Measurements from ENCODE around the gene IL25. TPM values are rescaled to one million over a fixed set of nuclear protein-coding genes. Genes with fewer than 3 reads are reported as not detected.
"Not testable (repeated sequence)": the region's sequence is repeated elsewhere in the genome, so short reads cannot be mapped to it uniquely, and the experiment has no call there.

Gene IL25
- total RNA-seq, 8 experiments from 2014 or later: 0.14 to 0.66 (median 0.44) TPM; not detected in 4

DNA sequence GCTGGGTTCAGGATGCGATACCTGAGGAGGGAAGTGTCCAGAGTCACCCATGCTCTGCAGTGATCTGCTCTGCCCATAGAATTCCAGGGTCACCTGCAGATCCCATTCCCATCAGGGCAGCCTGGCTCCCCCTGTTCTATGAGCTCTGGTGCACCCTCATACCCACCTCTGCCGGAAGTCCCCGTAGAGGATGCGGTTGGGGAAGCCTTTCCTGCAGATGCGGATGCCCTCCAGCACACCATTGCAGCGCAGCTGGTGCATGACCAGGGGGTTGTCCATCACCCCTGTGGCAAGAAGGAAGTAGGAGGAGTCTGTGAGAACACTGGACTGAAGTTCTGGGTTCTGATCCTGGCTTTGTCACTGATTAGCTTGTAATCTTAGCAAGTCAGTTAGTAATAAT, 53.2 kb downstream of the IL25 start:
- H3K27ac ChIP-seq; in situ Hi-C loops (cut with MboI; ENCODE audit: low pct_unique_long_range_greater_than_20kb in 2 of 9, low sequenced_read_pairs in 9 of 9, unreplicated experiment in 9 of 9); ATAC-seq (replicated peaks in 6 of 8); H3K4me1 ChIP-seq (replicated peaks in 1 of 2); H3K4me3 ChIP-seq: not testable (repeated sequence)
- 60 to 94% (median 70%) methylated on average over 1 to 3 of the region's 6 CpGs; no CpG with 5 or more reads in 6 of the 10 experiments for WGBS, 10 experiments

Other genes starting within 250 kb of the IL25 start
- gene SLC7A8, start 189.1 kb upstream of the IL25 start, total RNA-seq: 10 to 100 TPM in 3 of 8 experiments, 1 to 10 TPM in 4, under 1 TPM in 1; 0.96 to 55.9 (median 3.4) TPM
- gene RNF212B, start 134.9 kb upstream of the IL25 start, total RNA-seq: not detected
- 1 to 10 TPM; 3.5 to 9.9 (median 7.4) TPM for gene HOMEZ, start 86.7 kb upstream of the IL25 start, total RNA-seq
- gene PPP1R3E, start 70.0 kb upstream of the IL25 start, total RNA-seq: 10 to 100 TPM in 6 of 8 experiments, 1 to 10 TPM in 2; 6.1 to 21.3 (median 12.6) TPM
- gene BCL2L2, start 66.0 kb upstream of the IL25 start, total RNA-seq: 10 to 100 TPM; 12.6 to 37.7 (median 19.0) TPM
- gene PABPN1, start 51.4 kb upstream of the IL25 start, total RNA-seq: 100 to 1,000 TPM in 4 of 8 experiments, 10 to 100 TPM in 4; 57.2 to 162 (median 91.9) TPM
- 100 to 1,000 TPM in 1 of 8 experiments, 10 to 100 TPM in 4, 1 to 10 TPM in 3; 3.1 to 110 (median 39.3) TPM for gene SLC22A17, start 19.9 kb upstream of the IL25 start, total RNA-seq
- gene EFS, start 7.6 kb upstream of the IL25 start, total RNA-seq: 1 to 10 TPM; 1.0 to 9.6 (median 2.8) TPM
- gene CMTM5, start 4.2 kb downstream of the IL25 start, total RNA-seq: 1 to 10 TPM in 1 of 8 experiments, under 1 TPM in 6, not detected in 1; 0.05 to 2.0 (median 0.40) TPM
- gene MYH6, start 35.5 kb downstream of the IL25 start, total RNA-seq: under 1 TPM in 5 of 8 experiments, not detected in 3; 0.05 to 0.47 (median 0.14) TPM
- under 1 TPM in 7 of 8 experiments, not detected in 1; 0.04 to 0.93 (median 0.14) TPM for gene MYH7, start 62.9 kb downstream of the IL25 start, total RNA-seq
- 10 to 100 TPM; 38.1 to 67.6 (median 56.4) TPM for gene NGDN, start 96.9 kb downstream of the IL25 start, total RNA-seq
- 1 to 10 TPM; 2.3 to 7.9 (median 4.7) TPM for gene ZFHX2, start 179.0 kb downstream of the IL25 start, total RNA-seq
- 10 to 100 TPM; 10.4 to 30.8 (median 14.9) TPM for gene THTPA, start 183.5 kb downstream of the IL25 start, total RNA-seq
- 100 to 1,000 TPM in 1 of 8 experiments, 10 to 100 TPM in 6, 1 to 10 TPM in 1; 7.5 to 125 (median 25.5) TPM for gene AP1G2, start 195.0 kb downstream of the IL25 start, total RNA-seq
- 10 to 100 TPM in 7 of 8 experiments, 1 to 10 TPM in 1; 1.6 to 41.5 (median 21.9) TPM for gene JPH4, start 206.0 kb downstream of the IL25 start, total RNA-seq